AG04449 (cell line): Measurements from ENCODE around the gene LAMA5.

ENCODE experiments used
- CTCF ChIA-PET: fragments of 350-600 bp; formaldehyde crosslinking; extraction: SDS; loops from one replicate; lab custom pipeline; 2021; ENCODE audit warnings: antibody characterized with exemption; lab: Yijun Ruan, JAX
- POLR2A ChIA-PET: fragments of 400-600, 350-600 bp; formaldehyde crosslinking; extraction: SDS; loops from one replicate; lab custom pipeline; 2020; ENCODE audit warnings: antibody characterized with exemption, inconsistent platforms; lab: Yijun Ruan, JAX
- DNase-seq: peaks from one replicate; pipeline ENCODE4 v3.0.0-alpha.2; 2010; ENCODE audit warnings: low read depth, low spot score
- H3K4me3 ChIP-seq: 2 replicates; pipeline ENCODE4 v1.5.1; 2011; ENCODE audit warnings: low read depth, mild to moderate bottlenecking, control low read depth, low read length
- CTCF ChIP-seq: IDR thresholded peaks from one replicate; pipeline ENCODE4 v1.5.1; 2011; ENCODE audit warnings: mild to moderate bottlenecking, moderate library complexity, low read length, control low read depth, inconsistent platforms; ENCODE audit not compliant: insufficient read depth; ENCODE audit errors: missing control alignments

LAMA5 gene

GRCh38 chr20:62335532-62335931 is 31.6 kb downstream of the LAMA5 start:
- ChIA-PET POLR2A (no interaction called here), CTCF (no interaction called here)
- DNase-seq = no peak
- TF ChIP-seq CTCF = no peak
- H3K4me3 ChIP-seq = no peak overlapping the region

GRCh38 chr20:62334881-62335280 is 32.2 kb downstream of the LAMA5 start:
- no peak for DNase-seq
- CTCF ChIA-PET = no interaction called here
- no peak for TF ChIP-seq CTCF
- POLR2A ChIA-PET = no interaction called here
- H3K4me3 ChIP-seq = no peak overlapping the region

GRCh38 chr20:62333820-62334595 is 33.1 kb downstream of the LAMA5 start:
- CTCF ChIA-PET = no interaction called here
- DNase-seq = no peak
- POLR2A ChIA-PET = no interaction called here
- H3K4me3 ChIP-seq = no peak overlapping the region
- TF ChIP-seq CTCF = no peak

GRCh38 chr20:62332989-62333819 is 33.9 kb downstream of the LAMA5 start:
- no peak overlapping the region for H3K4me3 ChIP-seq
- ChIA-PET POLR2A (no interaction called here), CTCF (no interaction called here)
- no peak for TF ChIP-seq CTCF
- DNase-seq = no peak

GRCh38 chr20:62332421-62332820 is 34.7 kb downstream of the LAMA5 start:
- no peak overlapping the region for H3K4me3 ChIP-seq
- DNase-seq = no peak
- no peak for TF ChIP-seq CTCF
- POLR2A ChIA-PET = no interaction called here
- CTCF ChIA-PET = no interaction called here

GRCh38 chr20:62331347-62331746 is 35.8 kb downstream of the LAMA5 start:
- no peak for DNase-seq
- POLR2A ChIA-PET = no interaction called here
- CTCF ChIA-PET = no interaction called here
- H3K4me3 ChIP-seq = no peak overlapping the region
- TF ChIP-seq CTCF = no peak
